G401 (cell line): ENCODE results near the gene FAXDC2. TPM values are rescaled to one million over a fixed set of nuclear protein-coding genes. Genes with fewer than 3 reads are reported as not detected.
A peak's percentile ranks its signal among the peaks of the same experiment; 100 is the strongest.

Source experiments
- DNase-seq: peaks from one replicate; pipeline ENCODE4 v3.0.0-alpha.2; 2015; ENCODE audit warnings: low spot score
- in situ Hi-C: cut with HindIII; loops from 2 replicates; pipeline ENCODE4 v1.10.0; 2016; ENCODE audit warnings: low sequenced_read_pairs, mixed read lengths
- total RNA-seq: library from RNA; depleted of rRNA; stranded (reverse); fragments of >200 nt; shearing (Covaris generic); gene quantifications from 2 replicates; pipeline ENCODE4 v1.2.3, GENCODE V29; 2014

Gene FAXDC2
- total RNA-seq, 1 experiment from 2014 or later, result 7.9 TPM

DNA sequence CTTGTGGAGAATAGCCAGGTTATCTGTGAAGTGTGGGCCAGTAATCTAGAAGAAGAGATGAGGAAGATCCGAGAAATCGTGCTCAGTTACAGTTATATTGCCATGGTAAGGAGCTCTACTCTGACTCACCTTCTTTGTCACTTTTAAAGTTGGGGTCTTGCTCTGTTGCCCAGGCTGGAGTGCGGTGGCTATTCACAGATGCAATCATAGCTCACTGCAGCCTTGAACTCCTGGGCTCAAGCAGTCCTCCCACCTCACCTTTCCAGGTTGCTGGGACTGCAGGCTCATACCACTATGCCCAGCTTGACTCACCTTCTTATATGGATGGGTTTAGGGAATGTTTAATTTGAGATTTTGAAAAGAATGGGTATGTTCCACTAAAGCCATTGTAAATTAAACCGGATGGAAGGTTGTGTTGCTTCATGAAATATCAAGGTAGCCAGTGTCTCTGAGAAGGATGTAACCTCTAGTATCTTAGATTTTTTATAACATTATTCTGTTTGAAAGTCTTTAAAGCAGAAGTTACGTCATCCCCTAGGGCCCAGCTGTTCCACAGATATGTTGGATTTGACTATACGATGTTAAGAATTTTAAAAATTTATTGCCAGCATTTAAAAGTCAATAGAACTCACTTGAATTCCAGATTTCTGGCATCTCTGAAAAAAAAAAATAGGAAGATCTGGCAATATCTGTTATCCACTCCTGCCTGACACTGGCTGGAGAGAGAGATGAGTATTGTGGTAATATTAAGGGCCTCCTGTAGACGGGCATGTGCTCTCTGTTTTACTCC, 13.1 kb upstream of the FAXDC2 start:
- in situ Hi-C loops, result no loop called here

DNA sequence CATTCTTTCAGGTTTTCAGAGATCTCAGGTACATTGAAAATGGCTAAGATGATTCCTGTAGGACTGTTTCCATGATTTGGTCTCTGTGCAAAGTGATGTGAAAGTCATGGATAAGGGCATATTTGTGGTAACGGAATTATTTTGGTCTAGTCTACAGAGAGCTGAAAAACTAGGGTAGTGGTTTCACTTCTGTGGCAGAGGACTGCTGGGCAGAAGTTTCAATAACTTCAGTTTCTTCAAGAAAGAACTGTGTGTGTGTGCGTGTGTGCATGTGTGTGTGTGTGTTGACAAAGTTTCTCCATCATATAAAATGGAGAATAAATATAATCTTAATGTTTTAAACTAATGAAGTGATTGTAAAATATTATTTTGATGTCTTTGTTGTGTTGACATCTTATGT, 12.4 kb upstream of the FAXDC2 start:
- DNase-seq, result no peak

More for the DNA sequence above, 13.1 kb upstream of the FAXDC2 start:
- DNase-seq, result no peak

DNA sequence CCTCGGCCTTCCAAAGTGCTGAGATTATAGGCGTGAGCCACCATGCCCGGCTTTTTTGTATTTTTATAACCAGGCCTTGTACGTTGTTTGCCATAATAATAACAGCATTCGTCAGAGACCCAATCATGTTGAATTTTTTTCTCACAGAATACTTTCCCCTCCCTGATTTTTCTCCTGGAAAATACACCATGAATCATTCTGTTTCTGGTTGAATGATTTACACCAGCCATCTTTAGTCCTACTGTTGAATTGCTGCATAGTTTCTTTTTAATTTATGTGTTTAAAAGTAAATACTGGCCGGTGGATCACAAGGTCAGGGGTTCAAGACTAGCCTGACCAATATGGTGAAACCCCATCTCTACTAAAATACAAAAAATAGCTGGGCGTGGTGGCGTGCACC, 11.5 kb upstream of the FAXDC2 start:
- in situ Hi-C loops, result no loop called here
- DNase-seq, result no peak

More for the DNA sequence above, 12.4 kb upstream of the FAXDC2 start:
- in situ Hi-C loops, result no loop called here

DNA sequence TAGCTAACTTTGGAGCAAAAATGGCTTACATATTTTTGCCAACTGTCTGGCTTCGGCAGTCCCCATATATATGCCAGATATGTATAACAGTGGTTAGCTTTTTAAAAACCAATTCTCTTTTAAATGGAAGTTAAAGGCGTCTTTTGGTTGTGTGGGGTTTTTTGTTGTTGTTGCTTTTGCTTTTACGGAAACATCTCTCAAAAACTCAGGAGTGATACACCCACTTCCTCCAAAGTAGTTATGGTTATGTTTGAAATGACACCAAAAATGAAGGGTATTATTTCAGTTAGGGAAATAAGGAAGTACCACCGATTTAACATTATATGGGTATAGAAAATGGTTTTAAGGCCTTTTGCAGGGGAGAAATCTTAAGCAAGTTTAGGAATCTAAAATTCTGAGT, 10.4 kb upstream of the FAXDC2 start:
- in situ Hi-C loops, result no loop called here
- DNase-seq, result no peak

DNA sequence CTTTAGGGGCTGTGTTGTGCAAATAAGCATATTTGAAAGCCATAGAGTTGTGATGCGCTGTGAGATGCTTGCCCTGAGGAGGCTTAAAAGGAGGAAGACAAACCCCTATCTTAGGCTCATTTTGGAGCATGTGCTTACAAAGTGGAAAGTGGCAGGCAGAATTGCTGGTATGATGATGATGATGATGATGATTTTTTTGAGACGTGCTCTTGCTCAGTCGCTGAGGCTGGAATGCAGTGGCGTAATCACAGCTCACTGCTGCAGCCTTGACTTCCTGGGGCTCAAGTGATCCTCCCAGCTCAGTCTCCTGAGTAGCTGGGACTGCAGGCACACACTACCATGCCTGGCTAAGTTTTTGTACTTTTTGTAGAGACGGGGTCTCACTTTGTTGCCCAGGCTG, 9.7 kb upstream of the FAXDC2 start:
- no peak for DNase-seq
- in situ Hi-C loops, result no loop called here

DNA sequence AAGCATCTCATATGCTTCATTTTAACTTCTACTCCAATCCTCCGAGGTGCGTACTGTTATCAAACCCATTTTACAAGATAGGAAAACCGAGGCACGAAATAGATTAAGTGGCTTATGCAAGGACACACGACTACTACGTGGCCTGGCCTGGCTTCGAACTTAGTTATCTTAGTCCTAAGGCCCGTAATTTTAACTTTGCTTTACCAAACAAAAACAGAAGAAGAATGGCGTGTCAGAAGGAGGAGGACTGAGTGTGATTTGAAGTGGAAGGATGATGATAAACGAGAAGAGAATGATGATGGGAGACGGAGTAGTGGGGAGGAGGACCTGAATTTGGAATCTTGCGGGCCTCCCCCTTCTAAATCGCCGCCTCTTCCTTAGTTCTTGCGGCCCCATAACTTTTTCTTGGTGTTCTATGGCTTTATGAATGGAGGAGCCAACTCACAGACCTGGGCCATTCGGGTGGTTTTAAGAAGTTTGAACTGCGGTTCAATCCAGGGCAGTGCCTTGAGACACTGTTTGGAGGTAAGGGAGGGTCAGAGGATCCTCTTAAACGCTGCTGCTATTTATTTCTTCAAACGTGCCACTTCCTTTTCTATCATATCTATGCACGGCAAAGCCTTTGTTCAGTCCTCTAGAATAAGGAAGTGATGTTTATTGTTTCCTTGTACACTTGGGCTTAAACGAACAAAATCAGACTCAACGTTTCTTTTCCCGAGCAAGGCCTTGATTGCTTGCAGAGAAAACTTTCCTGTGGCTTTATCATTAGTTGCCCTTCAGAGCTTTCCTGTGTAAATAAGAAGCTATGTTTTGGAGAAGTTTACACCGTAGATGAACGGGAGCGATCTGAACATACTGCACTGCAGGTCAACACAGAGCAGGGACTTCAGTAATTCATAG, 8.8 kb upstream of the FAXDC2 start:
- in situ Hi-C loops, result no loop called here
- no peak for DNase-seq

DNA sequence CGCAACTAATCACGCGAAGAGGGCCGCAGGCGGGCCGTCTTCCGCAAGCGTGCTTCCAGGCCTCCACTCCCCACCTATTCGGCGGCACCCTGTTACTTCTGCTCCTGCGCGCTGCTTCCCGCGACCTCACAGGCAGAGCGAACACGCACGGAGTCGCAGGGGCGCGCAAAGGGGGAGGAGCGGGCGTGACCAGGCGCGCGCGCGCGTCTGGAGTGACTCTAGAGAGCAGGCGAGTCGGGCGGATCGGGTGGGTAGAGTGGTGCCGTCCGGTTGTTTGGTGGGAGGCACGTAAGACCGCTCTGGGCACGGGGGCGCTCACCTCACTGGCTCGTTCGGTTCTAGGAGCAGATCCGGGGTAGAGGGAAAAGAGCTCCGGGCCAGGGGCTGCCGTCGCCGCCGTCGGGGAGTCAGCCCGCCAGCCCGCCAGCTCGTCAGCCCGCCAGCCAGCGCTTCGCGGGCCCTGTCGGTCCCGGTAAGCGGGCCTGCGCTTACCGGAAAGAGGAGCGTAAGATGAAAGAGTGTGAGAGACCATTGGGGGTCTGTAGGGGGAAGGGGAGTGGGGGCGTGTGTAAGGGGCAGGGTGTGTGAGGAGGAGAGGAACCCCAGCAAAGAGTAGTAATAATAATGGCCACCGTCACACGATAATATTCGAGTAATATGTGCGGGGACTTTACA, 8.0 kb upstream of the FAXDC2 start, which contains the start of gene CNOT8:
CNOT8 (plus strand) TSS at position 331 of the 675 bp plus-strand sequence. CDS start 4,652 bp downstream, outside the sequence.
- in situ Hi-C loops, result no loop called here
- DNase-seq, result peak; percentile 98

DNA sequence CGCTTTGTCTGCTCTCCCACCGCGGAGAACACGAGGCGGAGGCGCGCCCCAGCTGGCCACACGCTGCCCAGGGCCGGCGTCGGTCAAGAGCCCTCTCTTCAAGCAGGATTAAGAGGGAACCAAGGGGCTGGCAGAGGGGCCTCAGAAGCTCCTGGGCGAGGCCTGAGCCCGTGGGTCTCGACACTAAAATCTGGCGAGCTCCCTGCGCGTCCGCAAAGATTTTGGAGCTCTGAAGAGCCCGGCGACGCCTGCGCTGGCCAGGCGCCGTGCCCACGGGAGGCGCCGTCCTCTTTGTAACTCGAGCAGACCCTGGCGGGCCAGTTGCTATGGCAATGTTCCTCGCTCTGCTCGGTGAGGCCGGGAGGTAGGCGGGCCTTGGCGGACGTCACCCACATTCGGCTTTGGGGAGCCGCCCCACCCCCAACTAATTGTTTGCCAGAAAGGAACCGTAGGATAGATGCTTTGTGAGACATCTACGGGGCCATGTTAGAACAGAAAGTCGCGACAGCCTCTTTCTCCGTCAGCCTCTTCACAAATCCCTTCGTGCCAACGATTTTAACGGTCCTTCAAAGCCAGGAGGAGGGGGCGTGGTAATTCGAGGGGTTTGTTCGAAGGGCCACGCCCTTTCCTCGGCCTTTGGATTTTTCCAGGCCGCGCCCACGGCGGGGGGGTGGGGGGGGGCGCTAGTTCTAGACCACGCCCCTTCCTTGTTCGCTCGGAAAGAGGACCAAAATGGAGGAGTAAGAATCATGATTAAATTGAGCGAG, 7.3 kb upstream of the FAXDC2 start:
- in situ Hi-C loops, result no loop called here
- peak; percentile 96 for DNase-seq

DNA sequence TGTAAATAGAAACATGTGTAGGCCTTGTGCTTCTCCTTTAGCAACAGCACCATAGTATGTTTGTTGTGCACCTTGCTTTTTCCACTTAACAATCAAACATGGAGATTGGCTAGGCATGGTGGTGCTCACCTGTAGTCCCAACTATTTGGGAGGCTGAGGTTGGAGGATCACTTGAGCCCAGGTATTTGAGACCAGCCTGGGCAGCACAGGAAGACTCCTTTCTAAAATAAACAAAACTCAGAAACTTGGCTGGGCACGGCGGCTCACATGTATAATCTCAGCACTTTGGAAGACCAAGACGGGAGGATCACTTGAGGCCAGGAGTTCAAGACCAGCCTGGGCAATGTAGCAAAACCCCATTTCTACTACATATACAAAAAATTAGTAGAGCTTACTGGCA, 948 bp upstream of the FAXDC2 start:
- no peak for DNase-seq
- in situ Hi-C loops, result no loop called here

DNA sequence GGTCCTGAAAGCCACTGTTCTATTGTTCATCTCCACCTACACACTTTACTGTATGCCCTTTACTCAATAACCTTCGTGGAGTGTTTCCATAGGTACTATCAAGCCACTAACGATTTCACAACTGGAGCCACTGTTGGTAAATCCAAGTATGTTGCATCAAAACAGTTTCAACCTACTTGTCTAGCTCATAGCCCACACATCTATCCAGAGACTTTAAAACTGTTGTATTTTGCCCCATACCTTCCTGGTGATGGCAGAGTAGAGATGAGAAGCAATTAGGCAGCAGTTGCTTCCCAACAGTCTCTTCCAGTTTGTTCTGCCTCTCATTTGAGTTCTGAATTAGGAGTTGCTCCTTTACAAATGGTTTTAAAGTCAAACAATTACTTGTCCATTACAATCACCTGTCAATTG, 607 bp downstream of the FAXDC2 start:
- in situ Hi-C loops, result no loop called here
- no peak for DNase-seq

DNA sequence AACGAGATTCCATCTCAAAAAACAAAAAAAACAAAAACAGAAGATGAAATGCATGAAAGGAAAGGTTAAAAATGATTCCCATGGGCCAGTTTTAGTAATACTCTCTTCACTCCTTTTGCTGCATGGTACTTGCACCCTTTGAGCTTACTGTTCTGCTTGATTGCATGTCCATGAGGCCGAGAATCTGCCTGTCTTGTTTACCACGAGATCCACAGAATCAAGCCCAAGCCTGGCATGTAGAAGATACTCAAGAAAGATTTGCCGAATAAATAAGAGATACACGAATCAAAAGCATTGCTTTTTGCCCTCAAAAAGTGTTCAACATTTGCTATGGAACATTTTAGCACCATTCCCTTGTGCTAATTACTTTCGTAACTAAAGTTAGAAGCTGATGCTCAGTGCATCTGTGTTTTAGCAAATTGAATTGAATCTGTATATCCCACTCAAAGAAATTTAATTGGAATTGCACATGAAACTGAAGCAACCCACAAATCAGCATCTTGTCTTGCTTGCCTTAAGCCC, 1.1 kb downstream of the FAXDC2 start:
- in situ Hi-C loops, result no loop called here
- no peak for DNase-seq

DNA sequence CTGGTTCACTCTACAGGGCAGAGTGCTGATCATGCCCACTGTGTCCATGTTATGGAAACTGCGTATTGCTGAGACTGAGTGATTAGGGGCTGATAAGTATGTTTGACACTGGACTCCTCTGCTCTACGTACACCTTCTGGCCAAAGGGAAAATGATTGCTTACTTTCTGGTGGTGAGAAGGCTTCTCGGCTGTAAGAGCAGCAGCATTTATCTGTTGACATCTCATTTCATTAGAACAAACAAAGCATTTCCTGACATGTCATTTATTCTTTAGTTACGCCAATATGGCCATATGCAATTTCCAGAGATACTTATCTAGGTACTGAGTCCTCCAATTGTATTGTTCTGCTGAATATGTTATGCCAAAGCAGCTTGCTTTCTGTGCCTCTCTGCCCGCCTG, 5.6 kb downstream of the FAXDC2 start:
- in situ Hi-C loops, result no loop called here
- DNase-seq, result no peak

DNA sequence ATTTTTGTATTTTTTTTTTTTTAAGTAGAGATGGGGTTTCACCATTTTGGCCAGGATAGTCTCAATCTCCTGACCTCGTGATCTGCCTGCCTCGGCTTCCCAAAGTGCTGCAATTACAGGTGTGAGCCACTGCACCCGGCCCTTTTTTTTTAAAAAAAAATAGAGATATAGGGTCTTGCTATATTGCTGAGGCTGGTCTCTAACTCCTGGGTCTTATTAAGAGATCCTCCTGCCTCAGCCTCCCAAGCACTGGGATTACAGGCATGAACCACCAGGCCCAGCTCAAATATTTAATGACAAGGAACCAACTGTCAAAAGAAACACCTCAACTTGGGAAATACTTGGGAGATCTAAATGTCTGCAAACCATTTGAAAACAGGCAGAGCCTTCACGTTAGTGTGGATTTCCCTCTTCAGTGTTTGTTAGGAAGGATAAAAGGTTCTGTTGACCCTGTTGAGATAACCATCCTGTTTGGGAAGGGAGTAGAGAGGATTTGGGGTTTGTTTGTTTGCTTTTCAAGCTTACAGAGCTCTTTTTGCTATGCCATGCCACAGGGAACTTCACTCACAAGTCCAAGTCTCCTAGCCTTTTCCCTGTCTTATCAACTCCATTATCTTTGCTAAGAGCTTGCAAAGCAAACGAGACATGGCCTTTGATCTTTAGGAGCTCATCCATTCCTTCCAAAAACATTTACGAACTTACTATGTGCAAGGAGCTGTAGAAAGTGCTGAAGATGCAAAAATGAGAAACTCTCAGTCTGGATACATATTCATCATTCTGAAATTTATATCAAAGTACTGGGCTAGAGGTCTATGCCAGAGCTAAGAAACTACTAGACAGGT, 7.5 kb downstream of the FAXDC2 start:
- no peak for DNase-seq
- in situ Hi-C loops, result no loop called here

DNA sequence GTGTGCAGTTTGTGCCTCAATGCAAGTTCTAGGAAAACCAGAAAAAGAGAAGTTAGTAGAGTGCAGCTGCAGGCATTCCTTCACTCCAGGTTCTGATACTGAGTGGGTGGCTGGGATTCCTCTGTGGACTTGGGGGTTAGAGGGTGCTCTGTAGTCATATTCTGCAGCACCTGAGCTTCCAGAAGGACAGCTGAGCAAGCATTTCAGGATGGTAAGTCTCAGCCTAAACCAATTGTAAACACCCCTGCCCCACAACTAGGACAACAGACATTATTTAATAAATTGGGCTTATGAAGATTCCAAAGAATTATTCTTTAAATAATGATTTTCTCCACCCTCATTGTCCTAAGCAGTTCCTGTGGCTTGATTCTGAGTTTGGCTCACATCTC, 9.1 kb downstream of the FAXDC2 start:
- no peak for DNase-seq
- in situ Hi-C loops, result no loop called here

DNA sequence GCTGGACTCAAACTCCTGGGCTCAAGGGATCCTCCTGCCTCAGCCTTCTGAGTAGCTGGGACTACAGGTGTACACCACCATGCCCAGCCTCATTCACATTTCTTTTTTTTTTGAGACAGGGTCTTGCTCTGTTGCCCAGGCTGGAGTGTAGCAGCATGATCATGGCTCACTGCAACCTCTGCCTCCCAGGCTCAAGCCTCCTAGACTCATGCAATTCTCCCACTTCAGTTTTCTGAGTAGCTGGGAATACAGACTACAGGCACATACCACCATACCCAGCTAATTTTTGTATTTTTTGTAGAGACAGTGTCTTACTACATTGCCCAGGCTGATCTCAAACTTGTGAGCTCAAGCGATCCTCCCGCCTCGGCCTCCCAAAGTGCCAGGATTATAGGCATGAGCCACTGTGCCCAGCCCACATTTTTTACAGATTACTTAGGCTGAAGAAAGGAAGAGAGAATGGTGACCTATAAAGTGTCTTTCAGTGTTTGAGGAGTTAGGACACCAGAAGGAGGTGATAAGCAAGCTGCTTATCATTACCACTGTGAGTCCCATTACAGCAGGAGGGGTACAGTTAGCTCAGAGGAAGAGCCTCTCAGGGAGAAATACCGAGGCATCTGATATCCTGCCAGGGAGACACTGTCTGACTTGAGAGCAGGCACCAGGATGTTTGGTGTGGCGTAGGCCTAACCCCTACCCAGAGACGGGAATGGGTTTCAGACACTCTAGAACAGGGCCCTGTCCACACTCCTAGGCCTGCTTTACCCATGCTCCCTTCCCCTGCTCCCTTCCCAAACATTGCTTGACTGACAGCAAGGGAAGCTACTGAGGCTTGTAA, 9.7 kb downstream of the FAXDC2 start:
- DNase-seq, result no peak
- in situ Hi-C loops, result no loop called here

DNA sequence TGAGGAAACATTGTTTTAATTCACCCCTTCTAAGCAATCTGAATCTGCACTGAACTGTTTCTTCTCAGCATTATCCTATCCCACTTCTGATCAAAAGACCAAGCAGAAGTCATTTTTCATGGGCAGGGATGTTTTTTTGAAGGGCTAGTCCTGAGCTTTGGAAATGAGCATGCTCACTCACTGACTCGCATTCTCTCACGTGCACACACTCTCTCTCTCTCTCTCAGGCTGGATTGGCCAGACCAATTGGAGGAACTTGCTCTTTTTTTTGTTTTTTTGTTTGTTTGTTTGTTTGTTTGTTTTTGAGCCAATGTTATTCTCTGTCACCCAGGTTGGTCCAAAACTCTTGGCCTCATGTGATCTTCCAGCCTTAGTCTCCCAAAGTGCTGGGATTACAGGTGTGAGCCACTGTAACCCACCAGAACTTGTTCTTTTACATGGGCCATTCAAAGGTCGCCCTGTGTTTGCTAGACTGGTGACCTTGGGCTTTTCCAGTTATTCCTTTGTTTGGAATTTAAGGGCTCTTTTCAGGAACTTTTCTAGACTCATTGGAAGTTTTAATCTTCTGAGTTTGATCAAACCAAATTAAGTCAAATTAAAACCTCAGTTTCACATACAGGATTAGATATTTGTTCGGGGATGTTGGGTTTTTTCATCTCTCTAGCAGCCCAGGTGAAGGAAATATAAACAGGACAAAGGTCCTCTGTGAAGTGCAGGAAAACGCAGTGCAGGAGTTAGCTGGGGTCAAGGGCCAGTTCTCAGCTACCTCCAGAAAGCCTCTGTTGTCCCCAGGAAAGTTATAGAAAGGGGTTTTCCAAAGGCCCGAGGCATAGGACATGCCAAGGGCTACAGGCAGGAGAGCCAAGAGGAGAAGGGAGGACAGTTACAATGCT, 13.1 kb downstream of the FAXDC2 start:
- DNase-seq, result no peak
- in situ Hi-C loops, result no loop called here
